Endothelial cell (in vitro differentiated cells): ENCODE results near the gene GPR78. TPM values are rescaled to one million over a fixed set of nuclear protein-coding genes. Genes with fewer than 3 reads are reported as not detected.

Experiments
- DNase-seq: peaks from one replicate; pipeline ENCODE4 v3.0.0; 2021; ENCODE audit warnings: low spot score
- H3K27ac Mint-ChIP-seq: one replicate; pipeline ENCODE4 v1.8.0; 2021; ENCODE audit warnings: mixed read lengths, inconsistent platforms; ENCODE audit not compliant: unreplicated experiment
- H3K27me3 Mint-ChIP-seq: one replicate; pipeline ENCODE4 v1.8.0; 2021; ENCODE audit warnings: mild to moderate bottlenecking, moderate library complexity, mixed read lengths, inconsistent platforms; ENCODE audit not compliant: unreplicated experiment
- H3K36me3 Mint-ChIP-seq: one replicate; pipeline ENCODE4 v1.8.0; 2021; ENCODE audit warnings: mild to moderate bottlenecking, low read depth, mixed read lengths, inconsistent platforms; ENCODE audit not compliant: unreplicated experiment
- H3K4me1 Mint-ChIP-seq: one replicate; pipeline ENCODE4 v1.8.0; 2021; ENCODE audit warnings: mild to moderate bottlenecking, mixed read lengths, inconsistent platforms; ENCODE audit not compliant: unreplicated experiment
- H3K4me3 Mint-ChIP-seq: one replicate; pipeline ENCODE4 v1.8.0; 2021; ENCODE audit warnings: mild to moderate bottlenecking, mixed read lengths, inconsistent platforms; ENCODE audit not compliant: unreplicated experiment
- H3K9me3 Mint-ChIP-seq: one replicate; pipeline ENCODE4 v1.8.0; 2021; ENCODE audit warnings: mixed read lengths, inconsistent platforms; ENCODE audit not compliant: unreplicated experiment
- CTCF ChIP-seq: fragments of 200-600 bp; sonication (generic); IDR thresholded peaks from one replicate; pipeline ENCODE4 v1.5.0; 2021; ENCODE audit warnings: antibody characterized with exemption; ENCODE audit not compliant: unreplicated experiment
- total RNA-seq: library from RNA; stranded (reverse); fragmentation: NEBNext Ultra II Directional; extraction: Animal tissue kit (Norgen Biotek cat#: 25700); gene quantifications from one replicate; pipeline ENCODE4 v1.2.1, GENCODE V29; 2021; ENCODE audit not compliant: unreplicated experiment

GPR78 gene
- total RNA-seq, 1 donor from 2014 or later = not detected

- no peak for TF ChIP-seq CTCF
- peaks cover 5% of the 10 kb centered on the region for H3K27me3 Mint-ChIP-seq
- no peak overlapping the region for H3K27ac Mint-ChIP-seq
- H3K4me3 Mint-ChIP-seq = no peak overlapping the region
- H3K4me1 Mint-ChIP-seq = peaks cover 14% of the 10 kb centered on the region
- no peaks in the 10 kb centered on the region for H3K9me3 Mint-ChIP-seq
- DNase-seq = no peak
- peaks cover 3% of the 10 kb centered on the region for H3K36me3 Mint-ChIP-seq
These were observed 29.5 kb upstream of the GPR78 start for GRCh38 chr4:8550691-8551090.

GRCh38 chr4:8552024-8552423, 28.2 kb upstream of the GPR78 start:
- peaks cover 5% of the 10 kb centered on the region for H3K27me3 Mint-ChIP-seq
- TF ChIP-seq CTCF = no peak
- H3K9me3 Mint-ChIP-seq = no peaks in the 10 kb centered on the region
- no peak for DNase-seq
- no peak overlapping the region for H3K27ac Mint-ChIP-seq
- H3K4me1 Mint-ChIP-seq = peaks cover 15% of the 10 kb centered on the region
- H3K4me3 Mint-ChIP-seq = no peak overlapping the region
- H3K36me3 Mint-ChIP-seq = peaks cover 3% of the 10 kb centered on the region

GRCh38 chr4:8552581-8553205, 27.5 kb upstream of the GPR78 start:
- peaks cover 5% of the 10 kb centered on the region for H3K27me3 Mint-ChIP-seq
- no peak for DNase-seq
- no peaks in the 10 kb centered on the region for H3K9me3 Mint-ChIP-seq
- peaks cover 3% of the 10 kb centered on the region for H3K36me3 Mint-ChIP-seq
- no peak overlapping the region for H3K27ac Mint-ChIP-seq
- peaks cover 18% of the 10 kb centered on the region for H3K4me1 Mint-ChIP-seq
- TF ChIP-seq CTCF = no peak
- H3K4me3 Mint-ChIP-seq = no peak overlapping the region

GRCh38 chr4:8553216-8553615, 27.0 kb upstream of the GPR78 start:
- DNase-seq = no peak
- H3K9me3 Mint-ChIP-seq = no peaks in the 10 kb centered on the region
- no peak overlapping the region for H3K27ac Mint-ChIP-seq
- no peak for TF ChIP-seq CTCF
- H3K27me3 Mint-ChIP-seq = peaks cover 5% of the 10 kb centered on the region
- H3K4me1 Mint-ChIP-seq = peaks cover 18% of the 10 kb centered on the region
- H3K4me3 Mint-ChIP-seq = no peak overlapping the region
- H3K36me3 Mint-ChIP-seq = peaks cover 3% of the 10 kb centered on the region

GRCh38 chr4:8553991-8554405, 26.2 kb upstream of the GPR78 start:
- peaks cover 5% of the 10 kb centered on the region for H3K27me3 Mint-ChIP-seq
- DNase-seq = no peak
- no peak overlapping the region for H3K27ac Mint-ChIP-seq
- no peak for TF ChIP-seq CTCF
- H3K9me3 Mint-ChIP-seq = no peaks in the 10 kb centered on the region
- H3K4me3 Mint-ChIP-seq = no peak overlapping the region
- H3K4me1 Mint-ChIP-seq = peaks cover 12% of the 10 kb centered on the region
- H3K36me3 Mint-ChIP-seq = peaks cover 3% of the 10 kb centered on the region
